Body of pancreas (tissue), 4 donors: ENCODE results near the gene RALB. TPM values are rescaled to one million over a fixed set of nuclear protein-coding genes. Genes with fewer than 3 reads are reported as not detected.
"Not testable (repeated sequence)": the region's sequence is repeated elsewhere in the genome, so short reads cannot be mapped to it uniquely, and the experiment has no call there.

Experiments
- ATAC-seq: fragments of 150-250 bp; one replicate; pipeline ENCODE4 v1.9.1; 2016
- DNase-seq, 4 donors: peaks; one replicate each; pipeline ENCODE4 v3.0.0-alpha.2; 2019
- H3K27ac ChIP-seq, 4 donors: fragments of 200-600 bp; sonication (generic); 1 replicate in 3 of 4; 2 replicates in 1 of 4; pipeline versions ENCODE4 v1.5.1 to v1.6.1; 2016 to 2019; ENCODE audit warnings: mild to moderate bottlenecking in 1 of 4, mixed read lengths in 1 of 4, moderate library complexity in 1 of 4
- H3K27me3 ChIP-seq, 2 donors: fragments of 200-600 bp; sonication (generic); one replicate each; pipeline ENCODE4 v1.6.0; 2016; ENCODE audit warnings: mild to moderate bottlenecking in 1 of 2
- H3K36me3 ChIP-seq, 2 donors: fragments of 200-600 bp; sonication (generic); replicated peaks in 1 of 2; 2 replicates each; pipeline ENCODE4 v1.5.1; 2016; ENCODE audit warnings: low read depth in 2 of 2; ENCODE audit not compliant: insufficient read depth in 1 of 2
- H3K4me1 ChIP-seq: fragments of 200-600 bp; sonication (generic); one replicate; pipeline ENCODE4 v1.6.0; 2016
- H3K4me3 ChIP-seq, 2 donors: fragments of 200-600 bp; sonication (generic); 1 replicate in 1 of 2; 2 replicates in 1 of 2; pipeline ENCODE4 v1.5.1; 2016 to 2019
- H3K9me3 ChIP-seq, 3 donors: fragments of 200-600 bp; sonication (generic); 1 replicate in 2 of 3; 2 replicates in 1 of 3; pipeline ENCODE4 v1.5.1; 2016
- POLR2A ChIP-seq, 3 donors: fragments of 450-650 bp; IDR thresholded peaks; one replicate each; pipeline ENCODE4 v1.6.1; 2016; ENCODE audit warnings: antibody characterized with exemption in 3 of 3, mild to moderate bottlenecking in 2 of 3
- WGBS, 2 donors: methylation state at CpG; one replicate each; pipeline ENCODE4 v1.1.5; 2017; 5-methylcytosine and 5-hydroxymethylcytosine counted together
- intact Hi-C: fragments of 100-400 bp; cut with DNase I; formaldehyde crosslinking; loops from one replicate; pipeline ENCODE4 v1.15.1; 2023
- total RNA-seq, 2 donors: library from RNA; depleted of rRNA; stranded (reverse); fragments of >200 nt; gene quantifications; one replicate each; pipeline ENCODE4 v1.1.0, GENCODE V29; 2016
- TF ChIP-seq, protein P1 (sequence below), 7 experiments: fragments of 450-650 bp in 4 of 7; fragments of 200-600 bp in 3 of 7; sonication (generic) in 3 of 7; IDR thresholded peaks; one replicate each; pipeline ENCODE4 v1.5.1; 2016 to 2019; ENCODE audit warnings: antibody characterized with exemption in 7 of 7

The RALB gene
- total RNA-seq, 2 donors from 2014 or later = 17.8 to 21.3 TPM

DNA sequence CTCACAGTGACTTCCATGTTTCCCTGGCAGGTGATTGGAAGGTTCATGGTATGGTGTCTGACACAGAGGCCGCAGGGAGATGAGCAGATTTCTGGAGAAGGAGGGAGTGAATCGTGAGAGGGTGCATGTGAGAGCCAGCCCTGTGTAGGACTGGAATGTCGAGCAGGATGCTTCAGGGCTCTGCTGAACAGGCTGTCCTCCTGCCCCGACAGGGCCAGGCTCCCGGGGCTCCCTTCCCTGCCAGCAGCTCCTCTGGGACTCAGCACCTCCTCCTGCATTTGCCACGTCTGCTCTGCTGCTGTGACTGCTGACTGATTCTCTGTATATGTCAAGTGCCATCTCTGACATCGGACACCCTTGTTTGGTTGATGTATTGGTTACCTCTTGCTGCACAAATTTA, 54.8 kb downstream of the RALB start:
- Histone ChIP-seq H3K4me3 (no peak overlapping the region), H3K27me3 (no peaks in the 10 kb centered on the region), H3K9me3 (no peaks in the 10 kb centered on the region), H3K27ac (no peak overlapping the region), H3K4me1 (peaks cover 7% of the 10 kb centered on the region), H3K36me3 (no peaks in the 10 kb centered on the region)
- TF ChIP-seq POLR2A (IDR thresholded peaks at IDR 0.05) = no peak
- TF ChIP-seq, protein P1, sequence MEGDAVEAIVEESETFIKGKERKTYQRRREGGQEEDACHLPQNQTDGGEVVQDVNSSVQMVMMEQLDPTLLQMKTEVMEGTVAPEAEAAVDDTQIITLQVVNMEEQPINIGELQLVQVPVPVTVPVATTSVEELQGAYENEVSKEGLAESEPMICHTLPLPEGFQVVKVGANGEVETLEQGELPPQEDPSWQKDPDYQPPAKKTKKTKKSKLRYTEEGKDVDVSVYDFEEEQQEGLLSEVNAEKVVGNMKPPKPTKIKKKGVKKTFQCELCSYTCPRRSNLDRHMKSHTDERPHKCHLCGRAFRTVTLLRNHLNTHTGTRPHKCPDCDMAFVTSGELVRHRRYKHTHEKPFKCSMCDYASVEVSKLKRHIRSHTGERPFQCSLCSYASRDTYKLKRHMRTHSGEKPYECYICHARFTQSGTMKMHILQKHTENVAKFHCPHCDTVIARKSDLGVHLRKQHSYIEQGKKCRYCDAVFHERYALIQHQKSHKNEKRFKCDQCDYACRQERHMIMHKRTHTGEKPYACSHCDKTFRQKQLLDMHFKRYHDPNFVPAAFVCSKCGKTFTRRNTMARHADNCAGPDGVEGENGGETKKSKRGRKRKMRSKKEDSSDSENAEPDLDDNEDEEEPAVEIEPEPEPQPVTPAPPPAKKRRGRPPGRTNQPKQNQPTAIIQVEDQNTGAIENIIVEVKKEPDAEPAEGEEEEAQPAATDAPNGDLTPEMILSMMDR (IDR thresholded peaks at IDR 0.05) = no peak
- DNase-seq (no peak), ATAC-seq (no peak)
- 83 to 84% methylated on average over 7 of the region's 7 CpGs for WGBS, 2 donors
- intact Hi-C loops = no loop called here

DNA sequence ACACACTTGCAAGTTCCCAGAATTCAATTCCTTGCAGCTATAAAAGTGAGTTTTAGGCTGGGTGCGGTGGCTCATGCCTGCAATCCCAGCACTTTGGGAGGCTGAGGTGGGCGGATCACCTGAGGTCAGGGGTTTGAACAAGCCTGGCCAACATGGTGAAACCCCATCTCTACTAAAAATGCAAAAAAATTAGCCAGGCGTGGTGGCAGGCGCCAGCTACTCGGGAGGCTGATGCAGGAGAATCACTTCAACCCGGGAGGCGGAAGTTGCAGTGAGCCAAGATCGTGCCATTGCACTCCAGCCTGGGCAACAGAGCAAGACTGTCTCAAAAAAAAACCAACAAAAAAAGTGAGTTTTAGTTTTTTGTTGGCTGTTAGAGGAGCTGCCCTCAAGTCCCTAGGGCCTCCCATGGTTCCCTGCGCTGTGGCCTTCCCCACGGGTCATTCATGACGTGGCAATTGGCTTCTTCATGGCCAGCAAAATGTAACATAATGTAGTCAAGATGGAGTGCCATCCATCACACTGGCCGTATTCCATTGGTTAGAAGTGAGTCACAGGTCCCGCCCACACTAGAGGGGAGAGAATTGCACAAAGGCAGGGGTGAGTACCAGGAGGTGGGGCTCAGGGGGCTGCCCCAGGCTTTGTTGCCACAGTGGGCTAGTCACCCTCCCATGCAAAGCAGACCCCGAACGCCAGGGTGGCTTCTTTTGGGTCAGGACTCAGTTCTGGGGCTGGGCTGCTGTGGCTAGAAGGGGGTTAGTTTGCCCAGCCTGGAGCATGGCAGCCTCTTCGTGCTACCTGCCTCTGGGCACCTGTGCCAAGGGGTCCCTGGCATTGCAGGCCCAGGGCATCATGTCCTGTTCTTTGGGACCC, 55.6 kb downstream of the RALB start:
- no peak for DNase-seq
- WGBS, 2 donors = 92 to 93% methylated on average over 16 of the region's 16 CpGs
- H3K36me3 ChIP-seq = no peaks in the 10 kb centered on the region
- peaks cover 13% of the 10 kb centered on the region for H3K4me1 ChIP-seq
- TF ChIP-seq, protein P1 (IDR thresholded peaks at IDR 0.05) = no peak
- no peak for TF ChIP-seq POLR2A (IDR thresholded peaks at IDR 0.05)
- intact Hi-C loops = no loop called here
- no peak overlapping the region for H3K4me3 ChIP-seq
- ATAC-seq = no peak
- H3K27ac ChIP-seq = no peak overlapping the region
- H3K27me3 ChIP-seq = no peaks in the 10 kb centered on the region
- no peaks in the 10 kb centered on the region for H3K9me3 ChIP-seq

DNA sequence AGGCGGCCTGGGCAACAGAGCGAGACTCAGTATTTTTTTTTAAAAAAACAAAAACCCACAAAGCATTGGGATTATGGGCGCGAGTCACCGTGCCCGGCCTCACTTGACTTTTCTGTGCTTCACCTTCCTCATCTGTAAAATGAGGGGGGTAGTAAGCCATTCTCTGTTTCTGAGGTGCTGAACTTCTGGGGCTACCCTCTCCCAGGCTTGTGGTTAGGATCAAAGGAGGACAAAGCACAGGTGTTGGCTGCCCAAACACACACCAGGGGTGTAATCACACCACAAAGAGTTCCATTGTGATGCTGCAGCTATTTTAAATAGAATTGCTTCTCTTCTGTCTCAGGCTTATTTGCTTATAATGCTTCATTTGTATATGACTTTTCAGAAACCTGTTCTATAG, 57.5 kb downstream of the RALB start:
- Histone ChIP-seq H3K9me3 (no peaks in the 10 kb centered on the region), H3K4me3 (no peak overlapping the region), H3K27ac (no peak overlapping the region), H3K27me3 (no peaks in the 10 kb centered on the region), H3K36me3 (no peaks in the 10 kb centered on the region), H3K4me1 (peaks cover 17% of the 10 kb centered on the region)
- intact Hi-C loops = no loop called here
- 94 to 97% methylated on average over 6 of the region's 6 CpGs for WGBS, 2 donors
- ATAC-seq = no peak
- DNase-seq = no peak
- TF ChIP-seq, protein P1 (IDR thresholded peaks at IDR 0.05) = no peak
- TF ChIP-seq POLR2A (IDR thresholded peaks at IDR 0.05) = no peak

DNA sequence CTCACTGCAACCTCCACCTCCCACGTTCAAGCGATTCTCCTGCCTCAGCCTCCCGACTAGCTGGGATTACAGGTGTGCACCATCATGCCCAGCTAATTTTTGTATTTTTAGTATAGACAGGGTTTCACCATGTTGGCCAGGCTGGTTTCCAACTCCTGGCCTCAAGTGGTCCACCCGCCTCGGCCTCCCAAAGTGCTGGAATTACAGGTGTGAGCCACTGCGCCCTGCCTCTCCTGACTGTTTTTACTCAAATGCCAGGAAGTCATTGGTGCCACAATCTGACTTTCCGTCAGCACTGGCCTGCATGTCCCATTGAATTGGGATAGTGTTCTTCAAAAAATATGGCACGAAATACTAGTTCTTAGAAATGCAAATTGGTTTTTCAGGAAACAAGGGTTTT, 58.2 kb downstream of the RALB start:
- H3K27me3 ChIP-seq, H3K27ac ChIP-seq, H3K36me3 ChIP-seq, ATAC-seq, DNase-seq, H3K9me3 ChIP-seq, H3K4me3 ChIP-seq, intact Hi-C loops: not testable (repeated sequence)
- WGBS, 2 donors = 87 to 89% methylated on average over 8 of the region's 8 CpGs
- H3K4me1 ChIP-seq = peaks cover 13% of the 10 kb centered on the region

DNA sequence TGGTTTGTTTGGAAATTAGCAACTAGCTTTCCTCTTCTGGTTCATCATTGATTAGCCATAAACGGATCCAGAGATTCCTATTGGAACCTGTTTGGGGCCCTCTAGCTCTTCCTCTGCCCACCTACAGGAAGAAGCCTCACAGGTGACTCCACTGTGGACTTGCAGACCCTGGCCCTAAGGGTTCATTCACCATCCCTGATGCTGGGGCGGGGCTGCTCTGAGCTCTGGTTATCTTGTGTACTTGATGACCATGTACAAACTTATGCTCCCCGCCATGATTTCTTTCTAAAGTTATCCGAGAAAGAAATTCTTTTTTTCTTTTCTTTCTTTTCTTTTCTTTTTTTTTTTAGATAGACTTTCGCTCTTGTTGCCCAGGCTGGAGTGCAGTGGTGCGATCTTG, 59.4 kb downstream of the RALB start:
- H3K9me3 ChIP-seq = no peaks in the 10 kb centered on the region
- no peak overlapping the region for H3K27ac ChIP-seq
- H3K36me3 ChIP-seq = no peaks in the 10 kb centered on the region
- DNase-seq = no peak
- H3K4me1 ChIP-seq = peaks cover 13% of the 10 kb centered on the region
- no peak for ATAC-seq
- 65 to 72% methylated on average over 6 of the region's 6 CpGs for whole genome bisulfite sequencing, 2 donors
- intact Hi-C loops = no loop called here
- no peaks in the 10 kb centered on the region for H3K27me3 ChIP-seq
- no peak overlapping the region for H3K4me3 ChIP-seq
- TF ChIP-seq POLR2A (IDR thresholded peaks at IDR 0.05) = no peak
- TF ChIP-seq, protein P1 (IDR thresholded peaks at IDR 0.05) = no peak
